DOHH2 (cell line): ENCODE data around the gene ARHGAP22.

Source experiments
- EZH2phosphoT487 ChIP-seq: fragments of 200-600 bp; sonication (generic); IDR thresholded peaks from 2 replicates; pipeline ENCODE4 v1.6.1; 2017; ENCODE audit warnings: borderline replicate concordance, mild to moderate bottlenecking, antibody characterized with exemption, low read length, moderate library complexity, mixed read lengths
- TF ChIP-seq, protein P1 (sequence below): fragments of 200-600 bp; sonication (generic); IDR thresholded peaks from one replicate; pipeline ENCODE4 v1.5.1; 2014; ENCODE audit warnings: antibody characterized with exemption, mild to moderate bottlenecking, low read depth, low read length; ENCODE audit not compliant: poor library complexity, severe bottlenecking

GRCh38 chr10:48464121-48464870 is 140.6 kb downstream of the ARHGAP22 start:
- TF ChIP-seq, protein P1, sequence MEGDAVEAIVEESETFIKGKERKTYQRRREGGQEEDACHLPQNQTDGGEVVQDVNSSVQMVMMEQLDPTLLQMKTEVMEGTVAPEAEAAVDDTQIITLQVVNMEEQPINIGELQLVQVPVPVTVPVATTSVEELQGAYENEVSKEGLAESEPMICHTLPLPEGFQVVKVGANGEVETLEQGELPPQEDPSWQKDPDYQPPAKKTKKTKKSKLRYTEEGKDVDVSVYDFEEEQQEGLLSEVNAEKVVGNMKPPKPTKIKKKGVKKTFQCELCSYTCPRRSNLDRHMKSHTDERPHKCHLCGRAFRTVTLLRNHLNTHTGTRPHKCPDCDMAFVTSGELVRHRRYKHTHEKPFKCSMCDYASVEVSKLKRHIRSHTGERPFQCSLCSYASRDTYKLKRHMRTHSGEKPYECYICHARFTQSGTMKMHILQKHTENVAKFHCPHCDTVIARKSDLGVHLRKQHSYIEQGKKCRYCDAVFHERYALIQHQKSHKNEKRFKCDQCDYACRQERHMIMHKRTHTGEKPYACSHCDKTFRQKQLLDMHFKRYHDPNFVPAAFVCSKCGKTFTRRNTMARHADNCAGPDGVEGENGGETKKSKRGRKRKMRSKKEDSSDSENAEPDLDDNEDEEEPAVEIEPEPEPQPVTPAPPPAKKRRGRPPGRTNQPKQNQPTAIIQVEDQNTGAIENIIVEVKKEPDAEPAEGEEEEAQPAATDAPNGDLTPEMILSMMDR, result no peak
- TF ChIP-seq EZH2phosphoT487, result no peak
